GM18858 (cell line): ENCODE measurements around the gene TMEM239.
A peak's percentile ranks its signal among the peaks of the same experiment; 100 is the strongest.
"Not testable (repeated sequence)": the region's sequence is repeated elsewhere in the genome, so short reads cannot be mapped to it uniquely, and the experiment has no call there.

Source experiments
- ATAC-seq: cut with Tn5 transposase; IDR thresholded peaks from one replicate; pipeline ENCODE4 v1.9.1; 2021; ENCODE audit not compliant: unreplicated experiment

Gene TMEM239

GRCh38 chr20:2820084-2820895 is 4.1 kb downstream of the TMEM239 start:
- no peak for ATAC-seq

- ATAC-seq = no peak
Measured at GRCh38 chr20:2820896-2821869, 5.0 kb downstream of the TMEM239 start.

- ATAC-seq = no peak
Measured at GRCh38 chr20:2822073-2822472, 5.9 kb downstream of the TMEM239 start.

GRCh38 chr20:2825761-2826160 is 9.6 kb downstream of the TMEM239 start:
- ATAC-seq = no peak

- no peak for ATAC-seq
Measured at GRCh38 chr20:2826655-2827054, 10.5 kb downstream of the TMEM239 start.

GRCh38 chr20:2829376-2829775 is 13.2 kb downstream of the TMEM239 start:
- no peak for ATAC-seq

- not testable (repeated sequence) for ATAC-seq
Measured at GRCh38 chr20:2831206-2831605, 15.0 kb downstream of the TMEM239 start.

GRCh38 chr20:2833761-2834160 is 17.6 kb downstream of the TMEM239 start:
- ATAC-seq = no peak

GRCh38 chr20:2834401-2835110 is 18.4 kb downstream of the TMEM239 start:
- ATAC-seq = no peak

GRCh38 chr20:2835331-2835796 is 19.2 kb downstream of the TMEM239 start:
- ATAC-seq = no peak

GRCh38 chr20:2836035-2836434 is 19.9 kb downstream of the TMEM239 start:
- ATAC-seq = no peak

- no peak for ATAC-seq
Measured at GRCh38 chr20:2837221-2837960, 21.2 kb downstream of the TMEM239 start.

GRCh38 chr20:2838170-2838797 is 22.1 kb downstream of the TMEM239 start:
- no peak for ATAC-seq

- no peak for ATAC-seq
Measured at GRCh38 chr20:2838847-2839671, 22.9 kb downstream of the TMEM239 start.

GRCh38 chr20:2839732-2840137 is 23.6 kb downstream of the TMEM239 start:
- no peak for ATAC-seq

GRCh38 chr20:2840138-2840966 is 24.2 kb downstream of the TMEM239 start, which contains the start of the genes PCED1A and VPS16:
TSS of gene PCED1A (minus strand) at chr20:2840655. CDS start at chr20:2839912, 743 bp downstream.
TSS of gene VPS16 (plus strand) at chr20:2840745. CDS start at chr20:2840775, 30 bp downstream.
- peak; percentile 91 for ATAC-seq

GRCh38 chr20:2840967-2841531 is 24.9 kb downstream of the TMEM239 start:
- ATAC-seq = peak; percentile 14

GRCh38 chr20:2845607-2846006 is 29.4 kb downstream of the TMEM239 start:
- no peak for ATAC-seq
